ENCODE results near the gene PXDN. TPM values are rescaled to one million over a fixed set of nuclear protein-coding genes. Genes with fewer than 3 reads are reported as not detected.

The PXDN gene
- total and polyA plus RNA-seq, 2 donors (not counting 1 experiment from before 2014, with no cell fraction given), result 0.21 to 1.4 TPM

DNA sequence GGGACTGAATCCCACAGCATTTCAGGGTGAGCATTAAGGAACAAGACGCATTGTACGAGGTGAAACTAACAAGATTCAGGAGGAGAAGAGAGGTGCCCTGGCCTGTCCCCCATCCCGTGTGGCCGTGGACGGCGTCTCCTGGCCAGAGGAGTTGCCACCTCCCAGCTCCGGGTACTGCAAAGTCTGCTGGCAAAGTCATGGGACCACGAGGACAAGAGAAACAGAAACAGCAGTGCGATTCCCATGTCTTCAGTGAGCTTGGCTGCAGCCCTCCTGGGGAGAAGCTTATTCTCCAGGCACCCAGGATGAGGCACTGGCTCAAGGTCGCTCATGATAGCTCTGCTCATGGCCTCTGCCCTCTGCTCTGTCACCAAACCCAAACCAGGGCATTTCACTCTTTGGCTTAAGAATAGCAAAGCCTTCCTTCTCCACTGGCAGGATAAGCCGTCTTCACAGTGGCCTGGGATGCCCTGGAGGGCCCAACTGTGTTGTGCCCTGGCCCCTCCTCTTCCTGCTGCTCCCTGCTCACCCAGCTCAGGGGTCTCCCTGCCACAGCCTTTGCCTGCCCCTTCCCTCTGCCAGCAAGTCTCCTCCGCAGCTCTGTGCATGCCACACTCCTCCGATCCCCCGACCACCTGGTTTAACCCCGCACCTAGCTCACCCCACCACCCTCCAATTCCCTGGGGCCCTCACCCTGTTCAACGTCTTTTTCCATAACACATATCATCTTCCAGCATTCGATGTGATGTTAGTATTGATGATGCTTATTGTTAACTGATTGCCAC is 144.8 kb downstream of the PXDN start:
- Histone ChIP-seq H3K27me3 (replicated peaks in 1 of 4; ENCODE audit: control extremely low read depth in 1 of 4, control insufficient read depth in 3 of 4, insufficient read depth in 4 of 4, low read length in 3 of 4) (peaks cover 0 to 10% (median 5%) of the 10 kb centered on the region in 4 experiments), H3K79me2 (ENCODE audit: control insufficient read depth, insufficient read depth, low read length) (no peaks in the 10 kb centered on the region), H3K4me1 (ENCODE audit: control insufficient read depth in 2 of 2, insufficient read depth in 2 of 2, low read length in 2 of 2) (peaks cover under 1 to 1% of the 10 kb centered on the region in 2 donors), H3K4me3 (ENCODE audit: control extremely low read depth in 1 of 5, extremely low read depth in 1 of 5, insufficient read depth in 1 of 5, low read depth in 2 of 5, low read length in 4 of 5) (no peak overlapping the region), H4K20me1 (ENCODE audit: control insufficient read depth, insufficient read depth, low read length, poor library complexity, severe bottlenecking) (no peaks in the 10 kb centered on the region), H3K27ac (ENCODE audit: low read length in 2 of 2) (no peak overlapping the region), H3K36me3 (replicated peaks in 1 of 2; ENCODE audit: control extremely low read depth in 1 of 2, control insufficient read depth in 1 of 2, extremely low read depth in 1 of 2, insufficient read depth in 2 of 2, low read length in 1 of 2) (no peaks in the 10 kb centered on the region), H3K9ac (ENCODE audit: low read length) (no peak overlapping the region), H3K4me2 (replicated peaks; ENCODE audit: low read depth, low read length, poor library complexity, severe bottlenecking) (no peak overlapping the region), H3K9me3 (ENCODE audit: control extremely low read depth in 1 of 3, control insufficient read depth in 2 of 3, insufficient read depth in 1 of 3, low read length in 2 of 3) (peaks cover 0 to 37% (median 0%) of the 10 kb centered on the region in 3 donors), H2AFZ (ENCODE audit: insufficient read depth, low read depth, low read length, poor library complexity, severe bottlenecking) (no peak overlapping the region)
- ATAC-seq (ENCODE audit: low read depth) (no peak), DNase-seq (no peak)
- no peak for TF ChIP-seq EZH2 (IDR thresholded peaks at IDR 0.05; ENCODE audit: borderline replicate concordance, insufficient read depth, low read depth, low read length, poor library complexity, severe bottlenecking)
- H3K4me1 Mint-ChIP-seq, result no peaks in the 10 kb centered on the region
- H3K27me3 Mint-ChIP-seq, result peaks cover 8% of the 10 kb centered on the region
- intact Hi-C loops (cut with micrococcal nuclease), result no loop called here
- H3K9me3 Mint-ChIP-seq (ENCODE audit: insufficient read depth), result no peaks in the 10 kb centered on the region
- H3K4me3 Mint-ChIP-seq, result no peak overlapping the region
- CTCF ChIA-PET, result no interaction called here
- 93% methylated on average over 12 of the region's 17 CpGs for WGBS (ENCODE audit: insufficient coverage)
- POLR2A ChIA-PET, result no interaction called here
- H3K27ac Mint-ChIP-seq, result no peak overlapping the region

DNA sequence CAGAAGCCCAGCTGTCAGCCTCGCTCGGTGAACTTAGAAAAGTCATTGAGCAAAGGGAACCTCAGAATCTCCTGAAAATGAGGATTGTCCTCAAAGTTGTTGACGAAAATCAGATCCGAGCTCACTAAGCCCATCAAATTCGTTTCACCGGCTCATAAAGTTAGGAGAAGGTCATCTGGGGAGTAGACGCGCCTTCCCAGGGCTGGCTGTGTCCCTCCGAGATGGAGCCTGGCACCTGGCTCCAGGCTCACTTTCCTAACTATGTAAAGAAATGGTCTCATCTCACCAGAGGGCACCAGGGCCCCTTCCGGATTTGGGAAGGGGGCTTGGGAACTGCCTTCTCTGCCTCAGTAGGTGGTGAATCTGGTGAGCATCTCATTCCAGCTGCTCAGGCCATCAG is 145.5 kb downstream of the PXDN start:
- ATAC-seq (ENCODE audit: low read depth) (no peak), DNase-seq (no peak)
- intact Hi-C loops (cut with micrococcal nuclease), result no loop called here
- Mint-ChIP-seq H3K27me3 (peaks cover 8% of the 10 kb centered on the region), H3K27ac (no peak overlapping the region), H3K4me3 (no peak overlapping the region), H3K9me3 (ENCODE audit: insufficient read depth) (no peaks in the 10 kb centered on the region), H3K4me1 (no peaks in the 10 kb centered on the region)
- H3K27ac ChIP-seq (ENCODE audit: low read length in 2 of 2), result no peak overlapping the region
- no peak overlapping the region for H3K4me3 ChIP-seq (ENCODE audit: control extremely low read depth in 1 of 5, extremely low read depth in 1 of 5, insufficient read depth in 1 of 5, low read depth in 2 of 5, low read length in 4 of 5)
- H3K27me3 ChIP-seq (replicated peaks in 1 of 4; ENCODE audit: control extremely low read depth in 1 of 4, control insufficient read depth in 3 of 4, insufficient read depth in 4 of 4, low read length in 3 of 4), result peaks cover 0 to 8% (median 2%) of the 10 kb centered on the region in 4 experiments
- 90% methylated on average over 4 of the region's 10 CpGs for WGBS (ENCODE audit: insufficient coverage)
- no peaks in the 10 kb centered on the region for H4K20me1 ChIP-seq (ENCODE audit: control insufficient read depth, insufficient read depth, low read length, poor library complexity, severe bottlenecking)
- no peaks in the 10 kb centered on the region for H3K4me1 ChIP-seq (ENCODE audit: control insufficient read depth in 2 of 2, insufficient read depth in 2 of 2, low read length in 2 of 2)
- no peak overlapping the region for H2AFZ ChIP-seq (ENCODE audit: insufficient read depth, low read depth, low read length, poor library complexity, severe bottlenecking)
- H3K9me3 ChIP-seq (ENCODE audit: control extremely low read depth in 1 of 3, control insufficient read depth in 2 of 3, insufficient read depth in 1 of 3, low read length in 2 of 3), result peaks cover 0 to 40% (median 0%) of the 10 kb centered on the region in 3 donors
- ChIA-PET POLR2A (no interaction called here), CTCF (no interaction called here)
- TF ChIP-seq, protein P1, sequence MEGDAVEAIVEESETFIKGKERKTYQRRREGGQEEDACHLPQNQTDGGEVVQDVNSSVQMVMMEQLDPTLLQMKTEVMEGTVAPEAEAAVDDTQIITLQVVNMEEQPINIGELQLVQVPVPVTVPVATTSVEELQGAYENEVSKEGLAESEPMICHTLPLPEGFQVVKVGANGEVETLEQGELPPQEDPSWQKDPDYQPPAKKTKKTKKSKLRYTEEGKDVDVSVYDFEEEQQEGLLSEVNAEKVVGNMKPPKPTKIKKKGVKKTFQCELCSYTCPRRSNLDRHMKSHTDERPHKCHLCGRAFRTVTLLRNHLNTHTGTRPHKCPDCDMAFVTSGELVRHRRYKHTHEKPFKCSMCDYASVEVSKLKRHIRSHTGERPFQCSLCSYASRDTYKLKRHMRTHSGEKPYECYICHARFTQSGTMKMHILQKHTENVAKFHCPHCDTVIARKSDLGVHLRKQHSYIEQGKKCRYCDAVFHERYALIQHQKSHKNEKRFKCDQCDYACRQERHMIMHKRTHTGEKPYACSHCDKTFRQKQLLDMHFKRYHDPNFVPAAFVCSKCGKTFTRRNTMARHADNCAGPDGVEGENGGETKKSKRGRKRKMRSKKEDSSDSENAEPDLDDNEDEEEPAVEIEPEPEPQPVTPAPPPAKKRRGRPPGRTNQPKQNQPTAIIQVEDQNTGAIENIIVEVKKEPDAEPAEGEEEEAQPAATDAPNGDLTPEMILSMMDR (IDR thresholded peaks at IDR 0.05), result no peak
- no peak for TF ChIP-seq EZH2 (IDR thresholded peaks at IDR 0.05; ENCODE audit: borderline replicate concordance, insufficient read depth, low read depth, low read length, poor library complexity, severe bottlenecking)
- H3K79me2 ChIP-seq (ENCODE audit: control insufficient read depth, insufficient read depth, low read length), result no peaks in the 10 kb centered on the region
- no peak overlapping the region for H3K4me2 ChIP-seq (replicated peaks; ENCODE audit: low read depth, low read length, poor library complexity, severe bottlenecking)
- H3K36me3 ChIP-seq (replicated peaks in 1 of 2; ENCODE audit: control extremely low read depth in 1 of 2, control insufficient read depth in 1 of 2, extremely low read depth in 1 of 2, insufficient read depth in 2 of 2, low read length in 1 of 2), result no peaks in the 10 kb centered on the region
- no peak overlapping the region for H3K9ac ChIP-seq (ENCODE audit: low read length)
